ENCODE data around the gene P2RY14.

DNA sequence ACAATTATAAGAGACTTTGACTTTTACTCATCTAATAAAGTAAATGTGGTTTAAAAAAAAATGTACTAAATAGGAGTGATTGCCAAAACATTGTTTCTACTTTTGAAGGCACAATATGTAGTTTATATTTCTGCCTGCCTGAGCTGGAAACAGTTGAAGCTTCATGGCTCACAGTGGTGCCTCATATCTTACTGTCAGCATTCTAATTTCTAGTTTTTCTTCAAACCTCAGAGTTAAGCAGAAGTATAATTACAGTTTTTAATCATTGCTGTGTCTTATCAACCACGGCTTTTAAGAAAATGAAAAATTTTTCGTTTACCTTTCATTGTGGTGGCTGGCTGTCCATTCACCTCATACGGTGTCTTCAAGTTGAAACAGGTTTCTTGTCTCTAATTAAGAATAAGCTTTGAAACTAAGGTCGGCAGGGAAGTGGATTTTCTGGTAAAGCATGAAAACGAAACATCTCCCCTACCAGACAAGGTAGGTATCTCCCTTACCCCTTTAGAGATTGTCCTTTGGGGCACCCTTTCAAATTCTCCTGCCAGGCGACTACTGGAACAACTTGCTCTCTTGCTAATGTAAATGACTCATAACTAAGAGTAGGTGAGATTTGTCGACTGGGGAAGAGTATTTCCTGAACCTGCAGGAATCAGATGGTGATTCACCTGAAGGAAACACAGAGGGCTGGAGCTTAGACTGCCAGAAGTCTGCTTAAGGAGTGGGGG, 38.1 kb upstream of the P2RY14 start, which contains the start of gene GPR87:
- TF ChIP-seq, protein P1, sequence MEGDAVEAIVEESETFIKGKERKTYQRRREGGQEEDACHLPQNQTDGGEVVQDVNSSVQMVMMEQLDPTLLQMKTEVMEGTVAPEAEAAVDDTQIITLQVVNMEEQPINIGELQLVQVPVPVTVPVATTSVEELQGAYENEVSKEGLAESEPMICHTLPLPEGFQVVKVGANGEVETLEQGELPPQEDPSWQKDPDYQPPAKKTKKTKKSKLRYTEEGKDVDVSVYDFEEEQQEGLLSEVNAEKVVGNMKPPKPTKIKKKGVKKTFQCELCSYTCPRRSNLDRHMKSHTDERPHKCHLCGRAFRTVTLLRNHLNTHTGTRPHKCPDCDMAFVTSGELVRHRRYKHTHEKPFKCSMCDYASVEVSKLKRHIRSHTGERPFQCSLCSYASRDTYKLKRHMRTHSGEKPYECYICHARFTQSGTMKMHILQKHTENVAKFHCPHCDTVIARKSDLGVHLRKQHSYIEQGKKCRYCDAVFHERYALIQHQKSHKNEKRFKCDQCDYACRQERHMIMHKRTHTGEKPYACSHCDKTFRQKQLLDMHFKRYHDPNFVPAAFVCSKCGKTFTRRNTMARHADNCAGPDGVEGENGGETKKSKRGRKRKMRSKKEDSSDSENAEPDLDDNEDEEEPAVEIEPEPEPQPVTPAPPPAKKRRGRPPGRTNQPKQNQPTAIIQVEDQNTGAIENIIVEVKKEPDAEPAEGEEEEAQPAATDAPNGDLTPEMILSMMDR (IDR thresholded peaks at IDR 0.05): no peak
- TF ChIP-seq POLR2AphosphoS5 (IDR thresholded peaks at IDR 0.05): no peak

All from transverse colon (tissue), 4 donors.